H9 (cell line): ENCODE measurements around the gene INSIG1. TPM values are rescaled to one million over a fixed set of nuclear protein-coding genes. Genes with fewer than 3 reads are reported as not detected.

Source experiments
- DNase-seq: peaks from one replicate; pipeline ENCODE4 v3.0.0-alpha.2; 2017
- H2AFZ ChIP-seq: one replicate; pipeline ENCODE4 v1.6.1; 2013; ENCODE audit warnings: mild to moderate bottlenecking, low read length, control low read depth, moderate library complexity
- H2AK5ac ChIP-seq: 2 replicates; pipeline ENCODE4 v1.6.1; 2013; ENCODE audit warnings: low read length, control low read depth, mixed read lengths; ENCODE audit not compliant: insufficient read length
- H2BK120ac ChIP-seq: one replicate; pipeline ENCODE4 v1.6.1; 2013; ENCODE audit warnings: low read depth, mild to moderate bottlenecking, low read length, control low read depth, inconsistent platforms; ENCODE audit not compliant: poor library complexity, severe bottlenecking
- H2BK12ac ChIP-seq: 2 replicates; pipeline ENCODE4 v1.6.1; 2013; ENCODE audit warnings: low read length, control low read depth, mixed read lengths, low read depth; ENCODE audit not compliant: insufficient read length
- H2BK15ac ChIP-seq: 2 replicates; pipeline ENCODE4 v1.6.1; 2013; ENCODE audit warnings: low read depth, low read length, control low read depth
- H2BK20ac ChIP-seq: one replicate; pipeline ENCODE4 v1.6.1; 2013; ENCODE audit warnings: low read depth, mild to moderate bottlenecking, low read length, control low read depth, inconsistent platforms; ENCODE audit not compliant: poor library complexity, severe bottlenecking
- H2BK5ac ChIP-seq: 2 replicates; pipeline ENCODE4 v1.6.1; 2013; ENCODE audit warnings: low read length, control low read depth, mixed read lengths; ENCODE audit not compliant: insufficient read length
- H3K14ac ChIP-seq: 2 replicates; pipeline ENCODE4 v1.6.1; 2013; ENCODE audit warnings: low read length, control low read depth; ENCODE audit not compliant: insufficient read depth
- H3K18ac ChIP-seq: 2 replicates; pipeline ENCODE4 v1.6.1; 2013; ENCODE audit warnings: low read depth, mild to moderate bottlenecking, mixed read lengths, low read length, control low read depth; ENCODE audit not compliant: insufficient read length
- H3K23ac ChIP-seq: 2 replicates; pipeline ENCODE4 v1.6.1; 2013; ENCODE audit warnings: low read length, control low read depth, mixed read lengths, low read depth; ENCODE audit not compliant: insufficient read length
- H3K23me2 ChIP-seq: 2 replicates; pipeline ENCODE4 v1.6.1; 2013; ENCODE audit warnings: low read depth, mild to moderate bottlenecking, mixed read lengths, low read length, control low read depth; ENCODE audit not compliant: insufficient read length, poor library complexity, severe bottlenecking
- H3K27ac ChIP-seq: 2 replicates; pipeline ENCODE4 v1.5.1; 2013; ENCODE audit warnings: low read length, control low read depth, mixed read lengths, low read depth; ENCODE audit not compliant: insufficient read length
- H3K27me3 ChIP-seq: 2 replicates; pipeline ENCODE4 v1.6.1; 2013; ENCODE audit warnings: low read length, control low read depth, inconsistent platforms; ENCODE audit not compliant: insufficient read depth
- H3K4ac ChIP-seq: 2 replicates; pipeline ENCODE4 v1.6.1; 2013; ENCODE audit warnings: low read depth, mild to moderate bottlenecking, control low read depth, inconsistent platforms, low read length, moderate library complexity
- H3K4me1 ChIP-seq: 2 replicates; pipeline ENCODE4 v1.6.1; 2013; ENCODE audit warnings: low read length, control low read depth, inconsistent platforms; ENCODE audit not compliant: insufficient read depth
- H3K4me2 ChIP-seq: 2 replicates; pipeline ENCODE4 v1.6.1; 2013; ENCODE audit warnings: low read length, control low read depth, mixed read lengths; ENCODE audit not compliant: insufficient read length, insufficient read depth
- H3K56ac ChIP-seq: 2 replicates; pipeline ENCODE4 v1.6.1; 2013; ENCODE audit warnings: low read depth, mild to moderate bottlenecking, mixed read lengths, low read length, control low read depth; ENCODE audit not compliant: insufficient read length
- H3K79me1 ChIP-seq: 2 replicates; pipeline ENCODE4 v1.6.1; 2013; ENCODE audit warnings: low read depth, mild to moderate bottlenecking, moderate library complexity, low read length, control low read depth, inconsistent platforms; ENCODE audit not compliant: insufficient read depth, poor library complexity, severe bottlenecking
- H3K79me2 ChIP-seq: 2 replicates; pipeline ENCODE4 v1.6.1; 2013; ENCODE audit warnings: low read length, control low read depth, inconsistent platforms; ENCODE audit not compliant: insufficient read depth
- H3K9ac ChIP-seq: 2 replicates; pipeline ENCODE4 v1.6.1; 2013; ENCODE audit warnings: low read length, control low read depth, mixed read lengths; ENCODE audit not compliant: insufficient read length; ENCODE audit errors: extremely low read depth
- H3K9me3 ChIP-seq: one replicate; pipeline ENCODE4 v1.6.1; 2013; ENCODE audit warnings: low read depth, low read length, inconsistent platforms; ENCODE audit not compliant: control insufficient read depth
- H3T11ph ChIP-seq: one replicate; pipeline ENCODE4 v1.6.1; 2013; ENCODE audit warnings: mild to moderate bottlenecking, low read length, control low read depth, inconsistent platforms
- H4K20me1 ChIP-seq: one replicate; pipeline ENCODE4 v1.6.1; 2013; ENCODE audit not compliant: control insufficient read depth, insufficient read length, insufficient read depth
- H4K5ac ChIP-seq: 2 replicates; pipeline ENCODE4 v1.6.1; 2013; ENCODE audit warnings: low read depth, mild to moderate bottlenecking, mixed read lengths, low read length, control low read depth; ENCODE audit not compliant: insufficient read length
- H4K8ac ChIP-seq: replicated peaks from 2 replicates; pipeline ENCODE4 v1.6.1; 2013; ENCODE audit warnings: low read length, control low read depth, mixed read lengths, low read depth; ENCODE audit not compliant: insufficient read length
- H4K91ac ChIP-seq: 2 replicates; pipeline ENCODE4 v1.6.1; 2013; ENCODE audit warnings: low read depth, mild to moderate bottlenecking, moderate library complexity, mixed read lengths, low read length, control low read depth; ENCODE audit not compliant: insufficient read length
- H3K27ac Mint-ChIP-seq, 3 experiments: 2 replicates in 2 of 3; 3 replicates in 1 of 3; pipeline ENCODE4 v1.8.0; 2020 to 2021; ENCODE audit warnings: mixed read lengths in 3 of 3, mild to moderate bottlenecking in 1 of 3, moderate library complexity in 1 of 3
- H3K27me3 Mint-ChIP-seq: 2 replicates; pipeline ENCODE4 v1.8.0; 2021; ENCODE audit warnings: low read depth, mild to moderate bottlenecking, moderate library complexity, mixed read lengths
- H3K36me3 Mint-ChIP-seq, 3 experiments: 2 replicates in 2 of 3; 3 replicates in 1 of 3; pipeline ENCODE4 v1.8.0; 2020 to 2021; ENCODE audit warnings: low read depth in 3 of 3, mixed read lengths in 3 of 3; ENCODE audit not compliant: insufficient read depth in 1 of 3
- H3K4me1 Mint-ChIP-seq, 2 experiments: 2 replicates each; pipeline ENCODE4 v1.8.0; 2020; ENCODE audit warnings: mixed read lengths in 2 of 2
- H3K4me3 Mint-ChIP-seq, 2 experiments: 2 replicates in 1 of 2; 3 replicates in 1 of 2; pipeline ENCODE4 v1.8.0; 2020 to 2021; ENCODE audit warnings: mild to moderate bottlenecking in 2 of 2, mixed read lengths in 2 of 2, moderate library complexity in 1 of 2
- H3K9me3 Mint-ChIP-seq, 2 experiments: 2 replicates in 1 of 2; 3 replicates in 1 of 2; pipeline ENCODE4 v1.8.0; 2020; ENCODE audit warnings: mild to moderate bottlenecking in 2 of 2, mixed read lengths in 2 of 2, moderate library complexity in 1 of 2
- WGBS: extraction: QIAGEN DNeasy Blood & Tissue Kit; methylation state at CpG from one replicate; pipeline ENCODE4 v1.1.7; 2013; ENCODE audit warnings: missing lambda C conversion rate, low lambda C conversion rate, mixed read lengths; ENCODE audit not compliant: insufficient read length; ENCODE audit errors: extremely low coverage; 5-methylcytosine and 5-hydroxymethylcytosine counted together
- total RNA-seq: library from RNA; stranded (reverse); gene quantifications from 2 replicates; pipeline ENCODE4 v1.2.1, GENCODE V29; 2021
- TF ChIP-seq, protein P1 (sequence below): fragments of 200-600 bp; sonication (generic); conservative IDR thresholded peaks from 3 replicates; pipeline ENCODE4 v1.8.0; 2021; ENCODE audit warnings: antibody characterized with exemption, mild to moderate bottlenecking

INSIG1 gene
- total RNA-seq, 1 experiment from 2014 or later, result 23.3 TPM

- Mint-ChIP-seq H3K4me1 (no peaks in the 10 kb centered on the region), H3K4me3 (no peak overlapping the region), H3K9me3 (no peaks in the 10 kb centered on the region), H3K36me3 (no peaks in the 10 kb centered on the region), H3K27me3 (peaks cover 17% of the 10 kb centered on the region), H3K27ac (no peak overlapping the region)
- H3K79me1 ChIP-seq, result no peaks in the 10 kb centered on the region
- no peak overlapping the region for H3T11ph ChIP-seq
- no peak overlapping the region for H2AFZ ChIP-seq
- H4K91ac ChIP-seq, result no peak overlapping the region
- H3K4ac ChIP-seq, result no peak overlapping the region
- no peak overlapping the region for H2BK120ac ChIP-seq
- H3K23me2 ChIP-seq, result no peaks in the 10 kb centered on the region
- H2BK20ac ChIP-seq, result no peak overlapping the region
- H2AK5ac ChIP-seq, result no peak overlapping the region
- H3K4me1 ChIP-seq, result no peaks in the 10 kb centered on the region
- no peaks in the 10 kb centered on the region for H4K20me1 ChIP-seq
- no peak overlapping the region for H3K27ac ChIP-seq
- H3K9me3 ChIP-seq, result no peaks in the 10 kb centered on the region
- no peak overlapping the region for H2BK12ac ChIP-seq
- H3K56ac ChIP-seq, result no peak overlapping the region
- H4K5ac ChIP-seq, result no peak overlapping the region
- no peak overlapping the region for H2BK5ac ChIP-seq
- no peak overlapping the region for H3K9ac ChIP-seq
- H3K23ac ChIP-seq, result no peak overlapping the region
- no peak for DNase-seq
- no peak overlapping the region for H2BK15ac ChIP-seq
- no peak overlapping the region for H3K14ac ChIP-seq
- no peak overlapping the region for H3K18ac ChIP-seq
- TF ChIP-seq, protein P1, sequence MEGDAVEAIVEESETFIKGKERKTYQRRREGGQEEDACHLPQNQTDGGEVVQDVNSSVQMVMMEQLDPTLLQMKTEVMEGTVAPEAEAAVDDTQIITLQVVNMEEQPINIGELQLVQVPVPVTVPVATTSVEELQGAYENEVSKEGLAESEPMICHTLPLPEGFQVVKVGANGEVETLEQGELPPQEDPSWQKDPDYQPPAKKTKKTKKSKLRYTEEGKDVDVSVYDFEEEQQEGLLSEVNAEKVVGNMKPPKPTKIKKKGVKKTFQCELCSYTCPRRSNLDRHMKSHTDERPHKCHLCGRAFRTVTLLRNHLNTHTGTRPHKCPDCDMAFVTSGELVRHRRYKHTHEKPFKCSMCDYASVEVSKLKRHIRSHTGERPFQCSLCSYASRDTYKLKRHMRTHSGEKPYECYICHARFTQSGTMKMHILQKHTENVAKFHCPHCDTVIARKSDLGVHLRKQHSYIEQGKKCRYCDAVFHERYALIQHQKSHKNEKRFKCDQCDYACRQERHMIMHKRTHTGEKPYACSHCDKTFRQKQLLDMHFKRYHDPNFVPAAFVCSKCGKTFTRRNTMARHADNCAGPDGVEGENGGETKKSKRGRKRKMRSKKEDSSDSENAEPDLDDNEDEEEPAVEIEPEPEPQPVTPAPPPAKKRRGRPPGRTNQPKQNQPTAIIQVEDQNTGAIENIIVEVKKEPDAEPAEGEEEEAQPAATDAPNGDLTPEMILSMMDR, result no peak
- H3K79me2 ChIP-seq, result no peaks in the 10 kb centered on the region
- H3K27me3 ChIP-seq, result no peaks in the 10 kb centered on the region; the same call in 1 of the 2 replicates
- no peak overlapping the region for H4K8ac ChIP-seq
- H3K4me2 ChIP-seq, result no peak overlapping the region
- no CpG with 5 or more reads among the region's 23 CpGs for WGBS
These were observed 35.9 kb downstream of the INSIG1 start for GRCh38 chr7:155333346-155334234.
